PC-9 (cell line): Measurements from ENCODE around the gene TENT5C. TPM values are rescaled to one million over a fixed set of nuclear protein-coding genes. Genes with fewer than 3 reads are reported as not detected.

Experiments
- BruUV-seq: library from RNA; stranded (reverse); fragments of 400-500 nt; replicated peaks from 2 replicates; lab custom pipeline; 2021; lab: Mats Ljungman, UMichigan
- CTCF ChIA-PET: fragments of 300-600 bp; sonication (Branson Sonifier 250); formaldehyde crosslinking; loops from one replicate; lab custom pipeline; 2022; ENCODE audit warnings: antibody characterized with exemption; lab: Charles Lee
- POLR2A ChIA-PET: fragments of 300-600 bp; sonication (Branson Sonifier 250); formaldehyde crosslinking; loops from one replicate; lab custom pipeline; 2022; ENCODE audit warnings: antibody characterized with exemption; ENCODE audit not compliant: unreplicated experiment; lab: Charles Lee
- DNase-seq, 2 experiments: peaks; one replicate each; pipeline versions ENCODE4 v3.0.0 to v3.0.0-alpha.2; 2015 to 2022; ENCODE audit warnings: mixed read lengths in 1 of 2
- H2AFZ ChIP-seq: fragments of 200-600 bp; sonication (generic); 2 replicates; pipeline ENCODE4 v1.8.1; 2017; ENCODE audit warnings: antibody characterized with exemption
- H3F3A ChIP-seq: fragments of 200-600 bp; sonication (generic); 2 replicates; pipeline ENCODE4 v1.8.1; 2017; ENCODE audit warnings: antibody characterized with exemption, mild to moderate bottlenecking, low read depth; ENCODE audit not compliant: insufficient read depth
- H3K27ac ChIP-seq: fragments of 200-600 bp; sonication (generic); 2 replicates; pipeline ENCODE4 v1.6.1; 2016; ENCODE audit warnings: mixed run types
- H3K27me3 ChIP-seq: fragments of 200-600 bp; sonication (generic); 2 replicates; pipeline ENCODE4 v1.6.1; 2016; ENCODE audit warnings: low read depth, mixed run types; ENCODE audit not compliant: insufficient read depth
- H3K36me3 ChIP-seq: fragments of 200-600 bp; sonication (generic); 2 replicates; pipeline ENCODE4 v1.6.1; 2016; ENCODE audit warnings: low read depth, mixed run types
- H3K4me1 ChIP-seq: fragments of 200-600 bp; sonication (generic); replicated peaks from 2 replicates; pipeline ENCODE4 v1.6.1; 2016; ENCODE audit warnings: mixed run types; ENCODE audit not compliant: insufficient read depth
- H3K4me2 ChIP-seq: fragments of 200-600 bp; sonication (generic); 2 replicates; pipeline ENCODE4 v1.6.1; 2017; ENCODE audit warnings: mixed run types
- H3K4me3 ChIP-seq: fragments of 200-600 bp; sonication (generic); 2 replicates; pipeline ENCODE4 v1.6.1; 2016; ENCODE audit warnings: mixed run types
- H3K79me2 ChIP-seq: fragments of 200-600 bp; sonication (generic); 2 replicates; pipeline ENCODE4 v1.6.1; 2017; ENCODE audit warnings: low read depth, mixed run types
- H3K9me2 ChIP-seq: fragments of 200-600 bp; sonication (generic); 2 replicates; pipeline ENCODE4 v1.8.1; 2017; ENCODE audit warnings: mild to moderate bottlenecking; ENCODE audit not compliant: insufficient read depth
- H3K9me3 ChIP-seq: fragments of 200-600 bp; sonication (generic); 2 replicates; pipeline ENCODE4 v1.8.1; 2016; ENCODE audit warnings: low read depth; ENCODE audit not compliant: insufficient read depth
- H4K20me1 ChIP-seq: fragments of 200-600 bp; sonication (generic); 2 replicates; pipeline ENCODE4 v1.8.1; 2017; ENCODE audit not compliant: insufficient read depth
- EZH2 ChIP-seq: fragments of 200-600 bp; sonication (generic); IDR thresholded peaks from 2 replicates; pipeline ENCODE4 v1.8.0; 2017; ENCODE audit warnings: antibody characterized with exemption, low read depth
- intact Hi-C: fragments of 100-400 bp; cut with micrococcal nuclease; formaldehyde crosslinking; loops from one replicate; pipeline ENCODE4 v1.10.0; 2022; ENCODE audit not compliant: unreplicated experiment
- total RNA-seq: library from RNA; stranded (reverse); gene quantifications from 2 replicates; pipeline ENCODE4 v1.2.3, GENCODE V29; 2021
- TF ChIP-seq, protein P1 (sequence below): fragments of 200-600 bp; sonication (generic); conservative IDR thresholded peaks from 2 replicates; pipeline ENCODE4 v1.6.1; 2017; ENCODE audit warnings: mixed run types, antibody characterized with exemption, mild to moderate bottlenecking, moderate library complexity

The TENT5C gene
- total RNA-seq, 1 experiment from 2014 or later = 4.3 TPM

DNA sequence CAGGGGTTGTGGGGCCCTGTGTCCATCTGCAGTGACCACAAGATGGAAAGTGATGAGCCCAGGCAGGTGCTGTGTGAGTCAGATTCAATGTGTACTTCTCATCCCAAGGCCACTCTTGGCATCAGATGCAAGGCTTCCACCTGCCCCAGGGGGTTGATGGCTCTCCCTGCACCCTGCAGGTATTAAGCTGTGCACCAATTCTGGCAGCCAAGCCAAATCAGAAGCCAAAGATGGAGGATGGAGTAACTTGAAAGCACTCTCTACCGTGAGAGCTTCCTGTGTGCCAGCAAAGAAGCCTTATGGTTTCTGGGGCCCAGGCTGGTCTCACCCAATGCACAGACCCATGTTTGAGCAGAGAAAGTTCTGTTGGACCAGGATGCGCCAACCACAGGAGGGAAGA is 44.3 kb upstream of the TENT5C start:
- no peak overlapping the region for H2AFZ ChIP-seq
- no peaks in the 10 kb centered on the region for H3K27me3 ChIP-seq
- ChIA-PET CTCF (no interaction called here), POLR2A (no interaction called here)
- H3K9me3 ChIP-seq = no peaks in the 10 kb centered on the region; the same call in 1 of the 2 replicates
- H3K4me1 ChIP-seq = peaks cover 8% of the 10 kb centered on the region
- H3K79me2 ChIP-seq = no peaks in the 10 kb centered on the region
- H3K27ac ChIP-seq = no peak overlapping the region
- no TSS peak for BruUV-seq
- H3K36me3 ChIP-seq = no peaks in the 10 kb centered on the region
- intact Hi-C loops = no loop called here
- no peaks in the 10 kb centered on the region for H3F3A ChIP-seq
- no peaks in the 10 kb centered on the region for H3K9me2 ChIP-seq
- no peak overlapping the region for H3K4me2 ChIP-seq
- TF ChIP-seq EZH2 = no peak
- TF ChIP-seq, protein P1, sequence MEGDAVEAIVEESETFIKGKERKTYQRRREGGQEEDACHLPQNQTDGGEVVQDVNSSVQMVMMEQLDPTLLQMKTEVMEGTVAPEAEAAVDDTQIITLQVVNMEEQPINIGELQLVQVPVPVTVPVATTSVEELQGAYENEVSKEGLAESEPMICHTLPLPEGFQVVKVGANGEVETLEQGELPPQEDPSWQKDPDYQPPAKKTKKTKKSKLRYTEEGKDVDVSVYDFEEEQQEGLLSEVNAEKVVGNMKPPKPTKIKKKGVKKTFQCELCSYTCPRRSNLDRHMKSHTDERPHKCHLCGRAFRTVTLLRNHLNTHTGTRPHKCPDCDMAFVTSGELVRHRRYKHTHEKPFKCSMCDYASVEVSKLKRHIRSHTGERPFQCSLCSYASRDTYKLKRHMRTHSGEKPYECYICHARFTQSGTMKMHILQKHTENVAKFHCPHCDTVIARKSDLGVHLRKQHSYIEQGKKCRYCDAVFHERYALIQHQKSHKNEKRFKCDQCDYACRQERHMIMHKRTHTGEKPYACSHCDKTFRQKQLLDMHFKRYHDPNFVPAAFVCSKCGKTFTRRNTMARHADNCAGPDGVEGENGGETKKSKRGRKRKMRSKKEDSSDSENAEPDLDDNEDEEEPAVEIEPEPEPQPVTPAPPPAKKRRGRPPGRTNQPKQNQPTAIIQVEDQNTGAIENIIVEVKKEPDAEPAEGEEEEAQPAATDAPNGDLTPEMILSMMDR = no peak
- no peak for DNase-seq
- no peak overlapping the region for H3K4me3 ChIP-seq
- H4K20me1 ChIP-seq = no peaks in the 10 kb centered on the region

DNA sequence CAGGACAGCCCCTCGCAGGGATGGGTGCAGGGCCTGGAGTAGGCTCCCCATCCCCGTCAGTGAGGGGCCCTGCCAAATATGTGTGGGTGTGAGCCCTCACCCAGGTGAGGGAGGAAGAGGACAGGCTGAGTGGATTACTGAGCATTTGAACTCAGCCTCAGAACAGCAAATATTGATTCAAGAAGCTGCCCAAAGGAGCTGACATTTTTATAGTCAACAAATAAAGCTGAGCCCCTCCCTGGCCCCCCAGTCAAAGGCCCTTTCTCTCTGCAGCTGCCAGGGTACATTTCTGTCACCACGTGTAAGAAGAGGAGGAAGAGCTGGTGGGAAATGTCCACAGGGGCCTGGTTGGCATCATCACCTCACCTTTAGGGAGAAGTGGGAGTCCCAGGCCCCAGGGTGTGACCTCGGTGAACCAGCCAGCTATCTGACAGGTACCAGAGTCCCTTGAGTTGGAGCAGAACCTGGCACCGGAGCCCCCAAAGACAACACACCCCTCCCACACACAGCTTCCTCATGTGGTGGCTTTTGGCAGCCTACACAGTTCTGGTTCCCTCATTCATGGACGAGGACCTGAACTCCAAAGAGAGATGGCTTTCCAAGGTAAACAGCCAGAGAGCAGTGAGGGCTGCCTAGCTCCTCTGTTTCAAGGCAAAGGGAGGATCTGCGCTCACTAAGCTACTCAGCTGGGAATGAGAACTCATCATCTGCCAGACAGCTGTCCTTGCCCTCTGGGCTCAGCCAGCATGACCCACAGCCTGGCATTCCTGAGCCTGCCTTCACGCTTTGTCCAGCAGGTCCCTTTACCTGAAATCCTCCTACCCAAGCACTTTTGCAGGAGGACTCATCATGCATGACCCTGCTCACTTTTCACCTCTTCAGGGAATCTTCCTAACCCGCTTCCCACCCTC is 43.0 kb upstream of the TENT5C start:
- Histone ChIP-seq H3K27me3 (no peaks in the 10 kb centered on the region), H4K20me1 (no peaks in the 10 kb centered on the region), H3K9me3 (no peaks in the 10 kb centered on the region; the same call in 1 of the 2 replicates), H3K4me1 (peaks cover 8% of the 10 kb centered on the region), H3F3A (no peaks in the 10 kb centered on the region), H3K36me3 (no peaks in the 10 kb centered on the region), H3K4me3 (no peak overlapping the region), H3K9me2 (no peaks in the 10 kb centered on the region), H3K27ac (no peak overlapping the region), H3K79me2 (no peaks in the 10 kb centered on the region), H2AFZ (no peak overlapping the region), H3K4me2 (no peak overlapping the region)
- ChIA-PET CTCF (no interaction called here), POLR2A (no interaction called here)
- no peak for DNase-seq
- intact Hi-C loops = no loop called here
- no peak for TF ChIP-seq EZH2
- TF ChIP-seq, protein P1 = no peak
- no TSS peak for BruUV-seq

DNA sequence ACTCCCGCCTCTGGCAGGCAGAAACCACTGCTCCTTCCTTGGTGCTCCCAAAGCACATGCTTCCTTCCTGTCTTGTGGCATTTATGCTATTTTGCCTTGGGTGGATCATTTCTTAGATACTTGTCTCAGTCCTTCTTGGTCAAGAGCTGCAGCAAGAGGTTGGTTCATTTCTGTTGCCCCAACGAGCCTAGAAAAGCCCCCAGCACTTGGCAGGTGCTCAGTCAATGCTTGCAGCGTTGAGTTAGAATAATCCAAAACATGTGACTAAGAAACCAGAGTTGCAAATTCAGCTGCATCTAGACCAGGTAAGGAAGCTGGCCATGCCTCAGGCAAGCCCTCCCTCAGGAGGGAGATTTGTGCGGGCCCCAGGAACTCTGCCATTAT is 42.4 kb upstream of the TENT5C start:
- H3K79me2 ChIP-seq = no peaks in the 10 kb centered on the region
- no peaks in the 10 kb centered on the region for H4K20me1 ChIP-seq
- ChIA-PET CTCF (no interaction called here), POLR2A (no interaction called here)
- no peaks in the 10 kb centered on the region for H3K27me3 ChIP-seq
- H3K4me1 ChIP-seq = peaks cover 8% of the 10 kb centered on the region
- H3K36me3 ChIP-seq = no peaks in the 10 kb centered on the region
- no peak overlapping the region for H3K4me2 ChIP-seq
- H3K4me3 ChIP-seq = no peak overlapping the region
- H2AFZ ChIP-seq = no peak overlapping the region
- H3K9me3 ChIP-seq = no peaks in the 10 kb centered on the region; the same call in 1 of the 2 replicates
- DNase-seq = no peak
- H3K9me2 ChIP-seq = no peaks in the 10 kb centered on the region
- intact Hi-C loops = no loop called here
- no peaks in the 10 kb centered on the region for H3F3A ChIP-seq
- TF ChIP-seq, protein P1 = no peak
- TF ChIP-seq EZH2 = no peak
- no peak overlapping the region for H3K27ac ChIP-seq
- no TSS peak for BruUV-seq
